Left lung (tissue), 10 donors: Measurements from ENCODE around the gene DDX25. TPM values are rescaled to one million over a fixed set of nuclear protein-coding genes. Genes with fewer than 3 reads are reported as not detected.

Source experiments
- ATAC-seq: fragments of 200-7000 bp; cut with Tn5 transposase; one replicate; pipeline ENCODE4 v1.9.1; 2020; ENCODE audit warnings: moderate library complexity
- DNase-seq, 4 donors: peaks; one replicate each; pipeline ENCODE4 v3.0.0-alpha.2; 2013 to 2020
- H3K27ac ChIP-seq, 2 donors: fragments of 200-600 bp; sonication (generic) in 1 of 2; one replicate each; pipeline versions ENCODE4 v1.5.0 to v1.8.0; 2020 to 2021
- H3K27me3 ChIP-seq, 2 donors: fragments of 200-600 bp; sonication (generic) in 1 of 2; one replicate each; pipeline versions ENCODE4 v1.5.0 to v1.8.0; 2020 to 2021
- H3K36me3 ChIP-seq, 2 donors: fragments of 200-600 bp; sonication (generic) in 1 of 2; one replicate each; pipeline versions ENCODE4 v1.5.0 to v1.8.0; 2020 to 2021
- H3K4me1 ChIP-seq, 2 donors: fragments of 200-600 bp; one replicate each; pipeline ENCODE4 v1.8.0; 2021
- H3K4me3 ChIP-seq, 2 donors: fragments of 200-600 bp; sonication (generic) in 1 of 2; one replicate each; pipeline versions ENCODE4 v1.5.0 to v1.8.0; 2020 to 2021; ENCODE audit warnings: mild to moderate bottlenecking in 1 of 2
- H3K9me3 ChIP-seq, 2 donors: fragments of 200-600 bp; sonication (generic) in 1 of 2; one replicate each; pipeline versions ENCODE4 v1.5.0 to v1.8.0; 2020 to 2021
- intact Hi-C, 2 donors: fragments of 100-400 bp; cut with DNase I; formaldehyde crosslinking; loops; one replicate each; pipeline versions ENCODE4 v1.11.2 to v1.14.2; 2022
- polyA plus RNA-seq, 6 donors: library from polyadenylated mRNA; unstranded; fragments of 120-200 nt; gene quantifications; one replicate each; pipeline ENCODE4 v1.2.1, GENCODE V29; 2013; ENCODE audit not compliant: insufficient read length in 6 of 6
- total RNA-seq, 2 donors: library from RNA; stranded (reverse); fragmentation: NEBNext Ultra II Directional; extraction: Animal tissue kit (Norgen Biotek cat#: 25700); gene quantifications; one replicate each; pipeline ENCODE4 v1.2.1, GENCODE V29; 2021
- TF ChIP-seq, protein P1 (sequence below), 2 donors: fragments of 200-600 bp; sonication (generic) in 1 of 2; IDR thresholded peaks; one replicate each; pipeline versions ENCODE4 v1.5.0 to v1.8.0; 2021; ENCODE audit warnings: antibody characterized with exemption in 2 of 2
- donor health status: DM: no; HTN: yes; CAD: no.
- donor health status: DM: no; HTN: no; CAD: no.

Gene DDX25
- total and polyA plus RNA-seq, 8 donors = 0.47 to 2.5 (median 2.0) TPM; not detected in 1

DNA sequence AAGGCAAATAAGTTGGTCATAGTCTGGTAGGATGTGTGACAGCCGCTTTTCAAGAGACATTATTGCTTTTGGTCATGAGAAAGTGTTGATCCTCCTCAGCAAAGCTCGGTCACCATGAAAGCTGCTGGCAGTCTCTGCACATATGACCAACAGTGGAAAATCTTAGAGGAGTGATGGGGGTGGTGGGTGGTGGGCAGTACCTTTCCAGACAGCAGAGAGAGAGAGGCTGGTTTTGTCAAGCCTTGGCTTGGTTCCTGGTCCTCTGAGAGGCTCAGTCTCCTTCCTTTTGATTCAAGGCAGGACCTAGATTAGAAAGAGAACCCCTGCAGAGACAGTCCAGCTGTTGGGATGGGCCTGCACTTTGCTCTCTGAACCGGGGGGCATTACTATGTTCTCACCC lies 21.5 kb downstream of the DDX25 start:
- H3K27ac ChIP-seq = no peak overlapping the region
- intact Hi-C loops = loop anchor here in 1 of 2 donors (5.0 kb wide), 1 partner anchor 266 kb away; no protein-coding TSS in a partner anchor
- DNase-seq (no peak), ATAC-seq (no peak)
- H3K9me3 ChIP-seq = no peaks in the 10 kb centered on the region
- TF ChIP-seq, protein P1, sequence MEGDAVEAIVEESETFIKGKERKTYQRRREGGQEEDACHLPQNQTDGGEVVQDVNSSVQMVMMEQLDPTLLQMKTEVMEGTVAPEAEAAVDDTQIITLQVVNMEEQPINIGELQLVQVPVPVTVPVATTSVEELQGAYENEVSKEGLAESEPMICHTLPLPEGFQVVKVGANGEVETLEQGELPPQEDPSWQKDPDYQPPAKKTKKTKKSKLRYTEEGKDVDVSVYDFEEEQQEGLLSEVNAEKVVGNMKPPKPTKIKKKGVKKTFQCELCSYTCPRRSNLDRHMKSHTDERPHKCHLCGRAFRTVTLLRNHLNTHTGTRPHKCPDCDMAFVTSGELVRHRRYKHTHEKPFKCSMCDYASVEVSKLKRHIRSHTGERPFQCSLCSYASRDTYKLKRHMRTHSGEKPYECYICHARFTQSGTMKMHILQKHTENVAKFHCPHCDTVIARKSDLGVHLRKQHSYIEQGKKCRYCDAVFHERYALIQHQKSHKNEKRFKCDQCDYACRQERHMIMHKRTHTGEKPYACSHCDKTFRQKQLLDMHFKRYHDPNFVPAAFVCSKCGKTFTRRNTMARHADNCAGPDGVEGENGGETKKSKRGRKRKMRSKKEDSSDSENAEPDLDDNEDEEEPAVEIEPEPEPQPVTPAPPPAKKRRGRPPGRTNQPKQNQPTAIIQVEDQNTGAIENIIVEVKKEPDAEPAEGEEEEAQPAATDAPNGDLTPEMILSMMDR (IDR thresholded peaks at IDR 0.05) = no peak
- H3K4me3 ChIP-seq = no peak overlapping the region
- no peaks in the 10 kb centered on the region for H3K4me1 ChIP-seq
- H3K36me3 ChIP-seq = no peaks in the 10 kb centered on the region
- no peaks in the 10 kb centered on the region for H3K27me3 ChIP-seq

DNA sequence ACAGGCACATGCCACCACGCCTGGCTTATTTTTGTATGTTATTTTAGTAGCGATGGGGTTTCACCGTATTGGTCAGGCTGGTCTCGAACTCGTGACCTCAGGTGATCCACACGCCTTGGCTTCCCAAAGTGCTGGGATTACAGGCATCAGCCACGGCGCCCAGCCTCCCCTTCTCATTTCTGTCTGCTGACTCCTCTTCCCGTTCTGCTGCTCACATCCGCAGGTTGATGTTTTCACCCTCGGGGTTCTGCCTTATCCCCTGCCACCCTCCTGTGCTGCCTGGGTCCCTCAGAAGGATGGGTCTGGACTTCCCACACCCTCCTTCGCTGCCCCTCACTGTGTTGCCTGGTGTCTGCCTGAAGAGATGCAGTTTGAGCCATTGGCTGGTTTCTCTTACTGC lies 22.4 kb downstream of the DDX25 start:
- no peaks in the 10 kb centered on the region for H3K27me3 ChIP-seq
- H3K4me3 ChIP-seq = no peak overlapping the region
- H3K9me3 ChIP-seq = no peaks in the 10 kb centered on the region
- TF ChIP-seq, protein P1 (IDR thresholded peaks at IDR 0.05) = no peak
- H3K4me1 ChIP-seq = no peaks in the 10 kb centered on the region
- no peaks in the 10 kb centered on the region for H3K36me3 ChIP-seq
- H3K27ac ChIP-seq = no peak overlapping the region
- intact Hi-C loops = loop anchor here in 1 of 2 donors (5.0 kb wide), 1 partner anchor 266 kb away; no protein-coding TSS in a partner anchor
- DNase-seq = no peak
- no peak for ATAC-seq

- Histone ChIP-seq H3K27me3 (no peaks in the 10 kb centered on the region), H3K4me1 (no peaks in the 10 kb centered on the region), H3K36me3 (no peaks in the 10 kb centered on the region), H3K9me3 (no peaks in the 10 kb centered on the region), H3K27ac (no peak overlapping the region), H3K4me3 (no peak overlapping the region)
- ATAC-seq = no peak
- DNase-seq = no peak
- TF ChIP-seq, protein P1 (IDR thresholded peaks at IDR 0.05) = no peak
- intact Hi-C loops = loop anchor here (5.0 to 10.0 kb wide), 2 partner anchors 263 to 265 kb away; no protein-coding TSS in a partner anchor
Measured at GRCh38 chr11:125929445-125930075, 25.3 kb downstream of the DDX25 start.

DNA sequence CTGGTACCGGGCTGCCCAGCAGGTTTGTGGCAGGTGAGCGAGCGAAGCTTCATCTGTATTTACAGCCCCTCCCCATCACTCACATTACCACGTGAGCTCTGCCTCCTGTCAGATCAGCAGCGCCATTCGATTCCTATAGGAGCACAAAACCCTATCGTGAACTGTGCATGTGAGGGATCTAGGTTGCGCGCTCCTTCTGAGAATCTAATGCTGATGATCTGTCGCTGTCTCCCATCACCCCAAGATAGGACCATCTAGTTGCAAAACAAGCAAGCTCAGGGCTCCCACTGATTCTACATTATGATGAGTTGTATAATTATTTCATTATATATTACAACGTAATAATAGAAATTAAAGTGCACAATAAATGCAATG lies 25.8 kb downstream of the DDX25 start:
- Histone ChIP-seq H3K36me3 (no peaks in the 10 kb centered on the region), H3K4me3 (no peak overlapping the region), H3K27me3 (no peaks in the 10 kb centered on the region), H3K27ac (no peak overlapping the region), H3K9me3 (no peaks in the 10 kb centered on the region), H3K4me1 (no peaks in the 10 kb centered on the region)
- no peak for DNase-seq
- TF ChIP-seq, protein P1 (IDR thresholded peaks at IDR 0.05) = no peak
- ATAC-seq = no peak
- intact Hi-C loops = loop anchor here in 1 of 2 donors (10.0 kb wide), 1 partner anchor 265 kb away; no protein-coding TSS in a partner anchor

- intact Hi-C loops = loop anchor here in 1 of 2 donors (10.0 kb wide), 1 partner anchor 264 kb away; no protein-coding TSS in a partner anchor
- no peak overlapping the region for H3K4me3 ChIP-seq
- no peak for ATAC-seq
- DNase-seq = no peak
- TF ChIP-seq, protein P1 (IDR thresholded peaks at IDR 0.05) = no peak
- H3K9me3 ChIP-seq = no peaks in the 10 kb centered on the region
- no peaks in the 10 kb centered on the region for H3K4me1 ChIP-seq
- no peaks in the 10 kb centered on the region for H3K27me3 ChIP-seq
- H3K36me3 ChIP-seq = no peaks in the 10 kb centered on the region
- no peak overlapping the region for H3K27ac ChIP-seq
Measured at GRCh38 chr11:125931116-125931515, 26.8 kb downstream of the DDX25 start.
